Epithelial cell of esophagus (primary cell): ENCODE data around the gene KRTAP10-5.
"Not testable (repeated sequence)": the region's sequence is repeated elsewhere in the genome, so short reads cannot be mapped to it uniquely, and the experiment has no call there.

Experiments used
- DNase-seq: peaks from one replicate; pipeline ENCODE4 v3.0.0; 2010; ENCODE audit warnings: low read depth
- H3K4me3 ChIP-seq: 2 replicates; pipeline ENCODE4 v1.5.1; 2011; ENCODE audit warnings: mild to moderate bottlenecking, low read length, control low read depth
- CTCF ChIP-seq: IDR thresholded peaks from 2 replicates; pipeline ENCODE4 v1.5.1; 2011; ENCODE audit warnings: low read depth, mild to moderate bottlenecking, low read length, control low read depth, inconsistent platforms; ENCODE audit not compliant: insufficient read depth; ENCODE audit errors: missing control alignments

KRTAP10-5 gene

GRCh38 chr21:44592446-44593311, 12.3 kb upstream of the KRTAP10-5 start, which contains the start of gene KRTAP10-6:
Gene KRTAP10-6 (minus strand): TSS chr21:44592505. CDS start chr21:44592484, 21 bp downstream.
- no peak for TF ChIP-seq CTCF
- DNase-seq, result no peak
- H3K4me3 ChIP-seq, result no peak within 1 kb of the TSS

- H3K4me3 ChIP-seq, DNase-seq: not testable (repeated sequence)
These were observed 11.4 kb upstream of the KRTAP10-5 start for GRCh38 chr21:44591801-44592130.

- H3K4me3 ChIP-seq, DNase-seq: not testable (repeated sequence)
These were observed 10.7 kb upstream of the KRTAP10-5 start for GRCh38 chr21:44590897-44591800.

GRCh38 chr21:44590311-44590721, 9.9 kb upstream of the KRTAP10-5 start:
- no peak overlapping the region for H3K4me3 ChIP-seq
- TF ChIP-seq CTCF, result no peak
- no peak for DNase-seq

GRCh38 chr21:44589586-44590305, 9.3 kb upstream of the KRTAP10-5 start:
- TF ChIP-seq CTCF, result no peak
- no peak for DNase-seq
- H3K4me3 ChIP-seq, result no peak overlapping the region

GRCh38 chr21:44589094-44589493, 8.7 kb upstream of the KRTAP10-5 start:
- H3K4me3 ChIP-seq, result no peak overlapping the region
- TF ChIP-seq CTCF, result no peak
- DNase-seq, result no peak

GRCh38 chr21:44585892-44586291, 5.5 kb upstream of the KRTAP10-5 start:
- no peak for TF ChIP-seq CTCF
- no peak for DNase-seq
- H3K4me3 ChIP-seq, result no peak overlapping the region
